SK-N-SH treated with all-trans-retinoic acid at 6 μM for 48 hours (cell line): ENCODE results near the gene ROCK2.

Source experiments
- ATAC-seq: fragments of 200-7000 bp; cut with Tn5 transposase; 3 replicates; pipeline ENCODE4 v1.9.1; 2020; ENCODE audit warnings: mild to moderate bottlenecking, moderate library complexity
- ARNTL ChIP-seq: fragments of 450-650 bp; formaldehyde crosslinking; IDR thresholded peaks from 2 replicates; pipeline ENCODE4 v1.5.0; 2020; ENCODE audit warnings: low read depth, mild to moderate bottlenecking, moderate library complexity, borderline replicate concordance
- BACH2 ChIP-seq: fragments of 250-450 bp; sonication (Bioruptor Pico); IDR thresholded peaks from 2 replicates; pipeline ENCODE4 v1.9.0; 2021; ENCODE audit warnings: mild to moderate bottlenecking, borderline replicate concordance
- CSDC2 ChIP-seq: fragments of 250-450 bp; sonication (Bioruptor Pico); IDR thresholded peaks from 2 replicates; pipeline ENCODE4 v1.5.0; 2020; ENCODE audit warnings: mild to moderate bottlenecking, moderate library complexity
- ESRRG ChIP-seq: fragments of 250-450 bp; sonication (Bioruptor Pico); IDR thresholded peaks from 2 replicates; pipeline ENCODE4 v1.6.1; 2021; ENCODE audit warnings: mild to moderate bottlenecking
- GLIS3 ChIP-seq: fragments of 250-450 bp; sonication (Bioruptor Pico); IDR thresholded peaks from 2 replicates; pipeline ENCODE4 v1.5.0; 2020; ENCODE audit warnings: mild to moderate bottlenecking, moderate library complexity
- ISL1 ChIP-seq: fragments of 250-450 bp; sonication (Bioruptor Pico); IDR thresholded peaks from 2 replicates; pipeline ENCODE4 v2.1.2; 2022; ENCODE audit warnings: mild to moderate bottlenecking, moderate library complexity
- OSR1 ChIP-seq: fragments of 250-450 bp; sonication (Bioruptor Pico); IDR thresholded peaks from 2 replicates; pipeline ENCODE4 v1.8.0; 2022; ENCODE audit warnings: moderate library complexity, mild to moderate bottlenecking, inconsistent platforms
- PPARA ChIP-seq: fragments of 250-450 bp; sonication (Bioruptor Pico); IDR thresholded peaks from 2 replicates; pipeline ENCODE4 v1.5.0; 2020; ENCODE audit warnings: mild to moderate bottlenecking, borderline replicate concordance
- RARB ChIP-seq: fragments of 250-450 bp; sonication (Bioruptor Pico); IDR thresholded peaks from 2 replicates; pipeline ENCODE4 v1.8.0; 2021; ENCODE audit warnings: mild to moderate bottlenecking, moderate library complexity
- SNAI2 ChIP-seq: fragments of 250-450 bp; sonication (Bioruptor Pico); IDR thresholded peaks from 2 replicates; pipeline ENCODE4 v1.5.0; 2020; ENCODE audit warnings: mild to moderate bottlenecking, moderate library complexity
- TCF4 ChIP-seq: fragments of 250-450 bp; sonication (Bioruptor Pico); IDR thresholded peaks from 2 replicates; pipeline ENCODE4 v1.8.0; 2021; ENCODE audit warnings: mild to moderate bottlenecking, moderate library complexity, borderline replicate concordance
- TOX ChIP-seq: fragments of 250-450 bp; sonication (Bioruptor Pico); IDR thresholded peaks from 2 replicates; pipeline ENCODE4 v1.8.0; 2021; ENCODE audit warnings: mild to moderate bottlenecking, moderate library complexity, borderline replicate concordance
- ZC3H10 ChIP-seq: fragments of 250-450 bp; sonication (Bioruptor Pico); IDR thresholded peaks from 2 replicates; pipeline ENCODE4 v1.5.1; 2021; ENCODE audit warnings: mild to moderate bottlenecking, moderate library complexity
- ZFP3 ChIP-seq: fragments of 250-450 bp; sonication (Bioruptor Pico); IDR thresholded peaks from 2 replicates; pipeline ENCODE4 v1.5.0; 2020; ENCODE audit warnings: mild to moderate bottlenecking, moderate library complexity
- ZFP30 ChIP-seq: fragments of 450-650 bp; formaldehyde crosslinking; IDR thresholded peaks from 2 replicates; pipeline ENCODE4 v1.5.0; 2022; ENCODE audit warnings: mild to moderate bottlenecking, moderate library complexity
- ZNF565 ChIP-seq: fragments of 450-650 bp; formaldehyde crosslinking; conservative IDR thresholded peaks from 2 replicates; pipeline ENCODE4 v1.5.0; 2020; ENCODE audit warnings: low read depth, mild to moderate bottlenecking, moderate library complexity
- ZNF70 ChIP-seq: fragments of 450-650 bp; formaldehyde crosslinking; IDR thresholded peaks from 2 replicates; pipeline ENCODE4 v1.5.0; 2020; ENCODE audit warnings: mild to moderate bottlenecking, moderate library complexity
- ZNF8 ChIP-seq: fragments of 450-650 bp; formaldehyde crosslinking; IDR thresholded peaks from 2 replicates; pipeline ENCODE4 v1.5.0; 2020; ENCODE audit warnings: mild to moderate bottlenecking, moderate library complexity
- TF ChIP-seq, protein P1 (sequence below): fragments of 250-450 bp; sonication (Bioruptor Pico); IDR thresholded peaks from 2 replicates; pipeline ENCODE4 v1.5.0; 2020; ENCODE audit warnings: mild to moderate bottlenecking, moderate library complexity
- TF ChIP-seq, protein P2 (sequence below): fragments of 250-450 bp; sonication (Bioruptor Pico); IDR thresholded peaks from 2 replicates; pipeline ENCODE4 v1.8.0; 2020; ENCODE audit warnings: mild to moderate bottlenecking, moderate library complexity, borderline replicate concordance
- TF ChIP-seq, protein P3 (sequence below): fragments of 250-450 bp; sonication (Bioruptor Pico); IDR thresholded peaks from 2 replicates; pipeline ENCODE4 v1.5.1; 2021; ENCODE audit warnings: mild to moderate bottlenecking, moderate library complexity
- TF ChIP-seq, protein P4 (sequence below): fragments of 250-450 bp; sonication (Bioruptor Pico); IDR thresholded peaks from 2 replicates; pipeline ENCODE4 v1.8.0; 2021; ENCODE audit warnings: low read depth, mild to moderate bottlenecking, moderate library complexity, borderline replicate concordance

ROCK2 gene

DNA sequence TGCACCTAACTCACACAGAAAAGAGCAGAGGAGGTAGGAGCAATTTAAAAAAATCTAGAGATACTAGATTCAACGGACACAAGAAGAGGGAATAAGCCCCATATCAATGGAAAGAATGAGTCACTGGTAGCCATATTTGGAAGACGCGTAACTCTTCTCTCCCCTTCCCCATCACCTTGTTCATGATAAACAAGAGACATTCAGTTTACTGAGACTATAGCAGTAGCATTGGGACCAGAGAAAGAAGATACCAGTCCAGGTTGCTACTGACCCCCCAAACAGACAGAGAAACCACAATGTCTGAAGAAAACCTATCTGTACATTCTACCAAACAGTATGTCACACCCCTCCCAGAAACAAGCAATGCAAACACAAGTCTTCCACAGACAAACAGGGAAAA is 108.1 kb downstream of the ROCK2 start:
- no peak for ATAC-seq
- no peak for TF ChIP-seq SNAI2 (CRISPR knock-in tag)
- TF ChIP-seq, protein P1, sequence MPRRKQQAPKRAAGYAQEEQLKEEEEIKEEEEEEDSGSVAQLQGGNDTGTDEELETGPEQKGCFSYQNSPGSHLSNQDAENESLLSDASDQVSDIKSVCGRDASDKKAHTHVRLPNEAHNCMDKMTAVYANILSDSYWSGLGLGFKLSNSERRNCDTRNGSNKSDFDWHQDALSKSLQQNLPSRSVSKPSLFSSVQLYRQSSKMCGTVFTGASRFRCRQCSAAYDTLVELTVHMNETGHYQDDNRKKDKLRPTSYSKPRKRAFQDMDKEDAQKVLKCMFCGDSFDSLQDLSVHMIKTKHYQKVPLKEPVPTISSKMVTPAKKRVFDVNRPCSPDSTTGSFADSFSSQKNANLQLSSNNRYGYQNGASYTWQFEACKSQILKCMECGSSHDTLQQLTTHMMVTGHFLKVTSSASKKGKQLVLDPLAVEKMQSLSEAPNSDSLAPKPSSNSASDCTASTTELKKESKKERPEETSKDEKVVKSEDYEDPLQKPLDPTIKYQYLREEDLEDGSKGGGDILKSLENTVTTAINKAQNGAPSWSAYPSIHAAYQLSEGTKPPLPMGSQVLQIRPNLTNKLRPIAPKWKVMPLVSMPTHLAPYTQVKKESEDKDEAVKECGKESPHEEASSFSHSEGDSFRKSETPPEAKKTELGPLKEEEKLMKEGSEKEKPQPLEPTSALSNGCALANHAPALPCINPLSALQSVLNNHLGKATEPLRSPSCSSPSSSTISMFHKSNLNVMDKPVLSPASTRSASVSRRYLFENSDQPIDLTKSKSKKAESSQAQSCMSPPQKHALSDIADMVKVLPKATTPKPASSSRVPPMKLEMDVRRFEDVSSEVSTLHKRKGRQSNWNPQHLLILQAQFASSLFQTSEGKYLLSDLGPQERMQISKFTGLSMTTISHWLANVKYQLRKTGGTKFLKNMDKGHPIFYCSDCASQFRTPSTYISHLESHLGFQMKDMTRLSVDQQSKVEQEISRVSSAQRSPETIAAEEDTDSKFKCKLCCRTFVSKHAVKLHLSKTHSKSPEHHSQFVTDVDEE (CRISPR knock-in tag) = no peak
- no peak for TF ChIP-seq TOX
- TF ChIP-seq RARB (CRISPR knock-in tag) = no peak
- no peak for TF ChIP-seq ZC3H10 (CRISPR knock-in tag)
- TF ChIP-seq ARNTL (CRISPR knock-in tag) = no peak
- TF ChIP-seq, protein P2, sequence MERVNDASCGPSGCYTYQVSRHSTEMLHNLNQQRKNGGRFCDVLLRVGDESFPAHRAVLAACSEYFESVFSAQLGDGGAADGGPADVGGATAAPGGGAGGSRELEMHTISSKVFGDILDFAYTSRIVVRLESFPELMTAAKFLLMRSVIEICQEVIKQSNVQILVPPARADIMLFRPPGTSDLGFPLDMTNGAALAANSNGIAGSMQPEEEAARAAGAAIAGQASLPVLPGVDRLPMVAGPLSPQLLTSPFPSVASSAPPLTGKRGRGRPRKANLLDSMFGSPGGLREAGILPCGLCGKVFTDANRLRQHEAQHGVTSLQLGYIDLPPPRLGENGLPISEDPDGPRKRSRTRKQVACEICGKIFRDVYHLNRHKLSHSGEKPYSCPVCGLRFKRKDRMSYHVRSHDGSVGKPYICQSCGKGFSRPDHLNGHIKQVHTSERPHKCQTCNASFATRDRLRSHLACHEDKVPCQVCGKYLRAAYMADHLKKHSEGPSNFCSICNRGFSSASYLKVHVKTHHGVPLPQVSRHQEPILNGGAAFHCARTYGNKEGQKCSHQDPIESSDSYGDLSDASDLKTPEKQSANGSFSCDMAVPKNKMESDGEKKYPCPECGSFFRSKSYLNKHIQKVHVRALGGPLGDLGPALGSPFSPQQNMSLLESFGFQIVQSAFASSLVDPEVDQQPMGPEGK = no peak
- no peak for TF ChIP-seq ZNF70
- TF ChIP-seq ZFP3 (CRISPR knock-in tag) = no peak
- TF ChIP-seq ZFP30 (CRISPR knock-in tag) = no peak
- TF ChIP-seq OSR1 (CRISPR knock-in tag) = no peak
- no peak for TF ChIP-seq CSDC2 (CRISPR knock-in tag)
- TF ChIP-seq BACH2 = no peak
- TF ChIP-seq PPARA (CRISPR knock-in tag) = no peak
- no peak for TF ChIP-seq ISL1 (CRISPR knock-in tag)
- no peak for TF ChIP-seq TCF4 (CRISPR knock-in tag)

DNA sequence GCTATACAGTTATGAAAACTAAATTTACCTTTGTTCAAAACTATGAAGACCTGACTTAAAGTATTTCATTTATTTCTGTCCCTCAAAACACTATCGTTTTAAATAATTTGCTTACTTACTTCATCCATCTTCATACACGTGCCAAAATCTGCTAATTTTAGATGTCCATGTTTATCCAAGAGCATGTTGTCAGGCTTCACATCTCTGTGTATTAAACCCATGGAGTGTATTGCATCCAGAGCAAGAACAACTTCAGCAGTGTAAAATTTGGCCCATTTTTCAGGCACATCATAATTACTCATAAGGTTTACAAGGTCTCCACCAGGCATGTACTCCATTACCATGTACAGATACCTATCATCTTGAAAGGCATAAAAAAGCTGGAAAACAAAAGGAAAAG is 108.9 kb downstream of the ROCK2 start:
- TF ChIP-seq CSDC2 (CRISPR knock-in tag) (no peak), ZC3H10 (CRISPR knock-in tag) (no peak), ARNTL (CRISPR knock-in tag) (no peak), SNAI2 (CRISPR knock-in tag) (no peak), GLIS3 (CRISPR knock-in tag) (no peak), PPARA (CRISPR knock-in tag) (no peak), ZNF565 (CRISPR knock-in tag) (no peak), TCF4 (CRISPR knock-in tag) (no peak), TOX (no peak), ESRRG (CRISPR knock-in tag) (no peak), ZNF8 (CRISPR knock-in tag) (no peak)
- TF ChIP-seq, protein P3, sequence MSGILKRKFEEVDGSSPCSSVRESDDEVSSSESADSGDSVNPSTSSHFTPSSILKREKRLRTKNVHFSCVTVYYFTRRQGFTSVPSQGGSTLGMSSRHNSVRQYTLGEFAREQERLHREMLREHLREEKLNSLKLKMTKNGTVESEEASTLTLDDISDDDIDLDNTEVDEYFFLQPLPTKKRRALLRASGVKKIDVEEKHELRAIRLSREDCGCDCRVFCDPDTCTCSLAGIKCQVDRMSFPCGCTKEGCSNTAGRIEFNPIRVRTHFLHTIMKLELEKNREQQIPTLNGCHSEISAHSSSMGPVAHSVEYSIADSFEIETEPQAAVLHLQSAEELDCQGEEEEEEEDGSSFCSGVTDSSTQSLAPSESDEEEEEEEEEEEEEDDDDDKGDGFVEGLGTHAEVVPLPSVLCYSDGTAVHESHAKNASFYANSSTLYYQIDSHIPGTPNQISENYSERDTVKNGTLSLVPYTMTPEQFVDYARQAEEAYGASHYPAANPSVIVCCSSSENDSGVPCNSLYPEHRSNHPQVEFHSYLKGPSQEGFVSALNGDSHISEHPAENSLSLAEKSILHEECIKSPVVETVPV (CRISPR knock-in tag) = no peak
- TF ChIP-seq, protein P4, sequence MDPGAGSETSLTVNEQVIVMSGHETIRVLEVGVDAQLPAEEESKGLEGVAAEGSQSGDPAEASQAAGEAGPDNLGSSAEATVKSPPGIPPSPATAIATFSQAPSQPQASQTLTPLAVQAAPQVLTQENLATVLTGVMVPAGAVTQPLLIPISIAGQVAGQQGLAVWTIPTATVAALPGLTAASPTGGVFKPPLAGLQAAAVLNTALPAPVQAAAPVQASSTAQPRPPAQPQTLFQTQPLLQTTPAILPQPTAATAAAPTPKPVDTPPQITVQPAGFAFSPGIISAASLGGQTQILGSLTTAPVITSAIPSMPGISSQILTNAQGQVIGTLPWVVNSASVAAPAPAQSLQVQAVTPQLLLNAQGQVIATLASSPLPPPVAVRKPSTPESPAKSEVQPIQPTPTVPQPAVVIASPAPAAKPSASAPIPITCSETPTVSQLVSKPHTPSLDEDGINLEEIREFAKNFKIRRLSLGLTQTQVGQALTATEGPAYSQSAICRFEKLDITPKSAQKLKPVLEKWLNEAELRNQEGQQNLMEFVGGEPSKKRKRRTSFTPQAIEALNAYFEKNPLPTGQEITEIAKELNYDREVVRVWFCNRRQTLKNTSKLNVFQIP (CRISPR knock-in tag) = no peak
- TF ChIP-seq, protein P2 = no peak
- TF ChIP-seq, protein P1 (CRISPR knock-in tag) = no peak

More for the DNA sequence above, 108.9 kb downstream of the ROCK2 start:
- no peak for ATAC-seq
